Measurements from ENCODE around the gene AKR1E2. TPM values are rescaled to one million over a fixed set of nuclear protein-coding genes. Genes with fewer than 3 reads are reported as not detected.
A peak's percentile ranks its signal among the peaks of the same experiment; 100 is the strongest.

The AKR1E2 gene
- total and polyA plus RNA-seq, 8 donors: 1.9 to 16.7 (median 2.5) TPM; not detected in 2

- H3K4me1 ChIP-seq: peaks cover 0 to 4% (median 0%) of the 10 kb centered on the region in 4 donors
- no peaks in the 10 kb centered on the region for H3K9me3 ChIP-seq
- no peaks in the 10 kb centered on the region for H3K27me3 ChIP-seq
- H3K27ac ChIP-seq: no peak overlapping the region
- no peak for DNase-seq
- no peak for TF ChIP-seq POLR2A (IDR thresholded peaks at IDR 0.05)
- intact Hi-C loops (cut with DNase I; ENCODE audit: low total_unique reads): no loop called here
- 83 to 86% (median 85%) methylated on average over 9 of the region's 9 CpGs for WGBS, 5 donors
- no peak overlapping the region for H3K4me3 ChIP-seq
- H3K36me3 ChIP-seq: no peaks in the 10 kb centered on the region
Measured at GRCh38 chr10:4887501-4887900, 61.5 kb downstream of the AKR1E2 start.

- WGBS, 5 donors: 46 to 60% (median 54%) methylated on average over 5 of the region's 5 CpGs
Measured at GRCh38 chr10:4888236-4888635, 62.2 kb downstream of the AKR1E2 start.

DNA sequence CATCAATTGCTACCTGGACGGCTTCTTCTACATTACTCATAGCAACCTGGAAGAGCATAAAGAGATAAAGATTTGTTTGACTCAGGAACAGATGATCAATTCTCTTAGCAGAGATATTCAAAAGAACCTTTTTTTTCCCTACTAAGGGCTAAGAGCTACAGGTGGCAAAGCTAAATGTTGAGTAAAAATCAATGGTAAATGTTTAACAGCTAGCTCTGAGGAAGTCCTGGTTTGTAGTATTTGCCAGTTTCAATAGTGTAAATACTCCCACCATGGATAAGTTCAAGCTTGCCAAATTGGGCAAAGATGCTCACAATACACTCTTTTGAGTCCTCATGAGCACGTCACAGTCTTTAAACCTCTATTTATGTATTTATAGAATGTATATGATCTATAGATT lies 64.0 kb downstream of the AKR1E2 start:
- WGBS, 5 donors: 68 to 79% (median 69%) methylated on average over 2 of the region's 2 CpGs
- Histone ChIP-seq H3K9me3 (no peaks in the 10 kb centered on the region), H3K4me3 (no peak overlapping the region), H3K27ac (no peak overlapping the region), H3K4me1 (peaks cover 0 to 8% (median 2%) of the 10 kb centered on the region in 4 donors), H3K36me3 (no peaks in the 10 kb centered on the region), H3K27me3 (no peaks in the 10 kb centered on the region)
- intact Hi-C loops (cut with DNase I; ENCODE audit: low total_unique reads): no loop called here
- TF ChIP-seq POLR2AphosphoS5 (IDR thresholded peaks at IDR 0.05): no peak
- TF ChIP-seq EP300 (IDR thresholded peaks at IDR 0.05): no peak
- TF ChIP-seq POLR2A (IDR thresholded peaks at IDR 0.05): no peak
- TF ChIP-seq, protein P1, sequence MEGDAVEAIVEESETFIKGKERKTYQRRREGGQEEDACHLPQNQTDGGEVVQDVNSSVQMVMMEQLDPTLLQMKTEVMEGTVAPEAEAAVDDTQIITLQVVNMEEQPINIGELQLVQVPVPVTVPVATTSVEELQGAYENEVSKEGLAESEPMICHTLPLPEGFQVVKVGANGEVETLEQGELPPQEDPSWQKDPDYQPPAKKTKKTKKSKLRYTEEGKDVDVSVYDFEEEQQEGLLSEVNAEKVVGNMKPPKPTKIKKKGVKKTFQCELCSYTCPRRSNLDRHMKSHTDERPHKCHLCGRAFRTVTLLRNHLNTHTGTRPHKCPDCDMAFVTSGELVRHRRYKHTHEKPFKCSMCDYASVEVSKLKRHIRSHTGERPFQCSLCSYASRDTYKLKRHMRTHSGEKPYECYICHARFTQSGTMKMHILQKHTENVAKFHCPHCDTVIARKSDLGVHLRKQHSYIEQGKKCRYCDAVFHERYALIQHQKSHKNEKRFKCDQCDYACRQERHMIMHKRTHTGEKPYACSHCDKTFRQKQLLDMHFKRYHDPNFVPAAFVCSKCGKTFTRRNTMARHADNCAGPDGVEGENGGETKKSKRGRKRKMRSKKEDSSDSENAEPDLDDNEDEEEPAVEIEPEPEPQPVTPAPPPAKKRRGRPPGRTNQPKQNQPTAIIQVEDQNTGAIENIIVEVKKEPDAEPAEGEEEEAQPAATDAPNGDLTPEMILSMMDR (IDR thresholded peaks at IDR 0.05): no peak
- DNase-seq: no peak

More at GRCh38 chr10:4888236-4888635, 62.2 kb downstream of the AKR1E2 start:
- Histone ChIP-seq H3K9me3 (no peaks in the 10 kb centered on the region), H3K27me3 (no peaks in the 10 kb centered on the region), H3K4me1 (no peaks in the 10 kb centered on the region), H3K27ac (no peak overlapping the region), H3K4me3 (no peak overlapping the region), H3K36me3 (no peaks in the 10 kb centered on the region)
- TF ChIP-seq POLR2A (IDR thresholded peaks at IDR 0.05) (no peak), EP300 (IDR thresholded peaks at IDR 0.05) (no peak), POLR2AphosphoS5 (IDR thresholded peaks at IDR 0.05) (no peak)
- TF ChIP-seq, protein P1 (IDR thresholded peaks at IDR 0.05): no peak
- intact Hi-C loops (cut with DNase I; ENCODE audit: low total_unique reads): no loop called here
- DNase-seq: peak in 1 of 2 donors; percentile 28

GRCh38 chr10:4892681-4893080 lies 66.7 kb downstream of the AKR1E2 start:
- H3K4me3 ChIP-seq: no peak overlapping the region
- peaks cover 0 to 8% (median 2%) of the 10 kb centered on the region in 4 donors for H3K4me1 ChIP-seq
- H3K36me3 ChIP-seq: no peaks in the 10 kb centered on the region
- no peak for DNase-seq
- no peak overlapping the region for H3K27ac ChIP-seq
- no peaks in the 10 kb centered on the region for H3K9me3 ChIP-seq
- WGBS, 5 donors: 81 to 95% (median 91%) methylated on average over 2 of the region's 2 CpGs
- TF ChIP-seq POLR2AphosphoS5 (IDR thresholded peaks at IDR 0.05) (no peak), POLR2A (IDR thresholded peaks at IDR 0.05) (no peak), EP300 (IDR thresholded peaks at IDR 0.05) (no peak)
- TF ChIP-seq, protein P1 (IDR thresholded peaks at IDR 0.05): no peak
- intact Hi-C loops (cut with DNase I; ENCODE audit: low total_unique reads): no loop called here
- no peaks in the 10 kb centered on the region for H3K27me3 ChIP-seq

GRCh38 chr10:4894335-4894734 lies 68.3 kb downstream of the AKR1E2 start:
- no peaks in the 10 kb centered on the region for H3K36me3 ChIP-seq
- WGBS, 5 donors: 94 to 100% (median 97%) methylated on average over 2 of the region's 2 CpGs

More at GRCh38 chr10:4894335-4894734, 68.3 kb downstream of the AKR1E2 start:
- TF ChIP-seq, protein P1 (IDR thresholded peaks at IDR 0.05): no peak
- TF ChIP-seq EP300 (IDR thresholded peaks at IDR 0.05) (no peak), POLR2A (IDR thresholded peaks at IDR 0.05) (no peak), POLR2AphosphoS5 (IDR thresholded peaks at IDR 0.05) (no peak)
- Histone ChIP-seq H3K27ac (no peak overlapping the region), H3K4me1 (peaks cover 0 to 8% (median 2%) of the 10 kb centered on the region in 4 donors), H3K27me3 (no peaks in the 10 kb centered on the region), H3K4me3 (no peak overlapping the region), H3K9me3 (no peaks in the 10 kb centered on the region)
- intact Hi-C loops (cut with DNase I; ENCODE audit: low total_unique reads): no loop called here
- no peak for DNase-seq

Measured in stomach (tissue), 9 donors.